ENCODE measurements around the gene KCNIP1.

DNA sequence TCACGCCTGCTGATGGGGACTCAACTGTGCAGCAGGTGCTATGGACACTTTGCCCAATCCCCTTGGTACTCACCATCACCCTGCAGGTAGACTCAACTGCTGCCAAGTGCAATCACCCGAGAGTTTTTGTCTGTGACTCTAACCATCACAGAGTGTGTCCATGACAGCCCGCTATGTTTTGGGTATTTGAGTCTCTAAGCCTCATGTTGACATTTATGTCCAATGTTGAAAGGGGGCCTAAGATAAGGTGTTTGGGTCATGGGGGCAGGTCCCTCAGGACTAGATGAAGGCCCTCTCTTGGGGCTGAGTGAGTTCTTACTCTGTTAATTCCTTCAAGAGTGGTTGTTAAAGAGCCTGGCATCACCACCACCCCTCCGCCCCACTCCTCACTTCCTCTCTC, 235.6 kb downstream of the KCNIP1 start:
- TF ChIP-seq, protein P1, sequence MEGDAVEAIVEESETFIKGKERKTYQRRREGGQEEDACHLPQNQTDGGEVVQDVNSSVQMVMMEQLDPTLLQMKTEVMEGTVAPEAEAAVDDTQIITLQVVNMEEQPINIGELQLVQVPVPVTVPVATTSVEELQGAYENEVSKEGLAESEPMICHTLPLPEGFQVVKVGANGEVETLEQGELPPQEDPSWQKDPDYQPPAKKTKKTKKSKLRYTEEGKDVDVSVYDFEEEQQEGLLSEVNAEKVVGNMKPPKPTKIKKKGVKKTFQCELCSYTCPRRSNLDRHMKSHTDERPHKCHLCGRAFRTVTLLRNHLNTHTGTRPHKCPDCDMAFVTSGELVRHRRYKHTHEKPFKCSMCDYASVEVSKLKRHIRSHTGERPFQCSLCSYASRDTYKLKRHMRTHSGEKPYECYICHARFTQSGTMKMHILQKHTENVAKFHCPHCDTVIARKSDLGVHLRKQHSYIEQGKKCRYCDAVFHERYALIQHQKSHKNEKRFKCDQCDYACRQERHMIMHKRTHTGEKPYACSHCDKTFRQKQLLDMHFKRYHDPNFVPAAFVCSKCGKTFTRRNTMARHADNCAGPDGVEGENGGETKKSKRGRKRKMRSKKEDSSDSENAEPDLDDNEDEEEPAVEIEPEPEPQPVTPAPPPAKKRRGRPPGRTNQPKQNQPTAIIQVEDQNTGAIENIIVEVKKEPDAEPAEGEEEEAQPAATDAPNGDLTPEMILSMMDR (conservative IDR thresholded peaks at IDR 0.05; ENCODE audit: low read depth, low read length) = no peak
- no peak for TF ChIP-seq EZH2 (IDR thresholded peaks at IDR 0.05; ENCODE audit: low read length, unreplicated experiment)
- TF ChIP-seq EZH2phosphoT487 (IDR thresholded peaks at IDR 0.05; ENCODE audit: borderline replicate concordance, low read length) = no peak

All from PC-3 (cell line).